Subcutaneous adipose tissue (tissue), 4 donors: ENCODE data around the gene PIK3R2. TPM values are rescaled to one million over a fixed set of nuclear protein-coding genes. Genes with fewer than 3 reads are reported as not detected.

Experiments
- total RNA-seq, 4 donors: library from RNA; depleted of rRNA; stranded (reverse); fragments of >200 nt; gene quantifications; one replicate each; pipeline ENCODE4 v1.1.0, GENCODE V29; 2016
- TF ChIP-seq, protein P1 (sequence below): fragments of 450-650 bp; IDR thresholded peaks from one replicate; pipeline ENCODE4 v1.5.1; 2016; ENCODE audit warnings: low read depth, mild to moderate bottlenecking, control low read depth, antibody characterized with exemption, moderate library complexity

The PIK3R2 gene
- total RNA-seq, 4 donors from 2014 or later = 4.7 to 10.0 (median 7.0) TPM

DNA sequence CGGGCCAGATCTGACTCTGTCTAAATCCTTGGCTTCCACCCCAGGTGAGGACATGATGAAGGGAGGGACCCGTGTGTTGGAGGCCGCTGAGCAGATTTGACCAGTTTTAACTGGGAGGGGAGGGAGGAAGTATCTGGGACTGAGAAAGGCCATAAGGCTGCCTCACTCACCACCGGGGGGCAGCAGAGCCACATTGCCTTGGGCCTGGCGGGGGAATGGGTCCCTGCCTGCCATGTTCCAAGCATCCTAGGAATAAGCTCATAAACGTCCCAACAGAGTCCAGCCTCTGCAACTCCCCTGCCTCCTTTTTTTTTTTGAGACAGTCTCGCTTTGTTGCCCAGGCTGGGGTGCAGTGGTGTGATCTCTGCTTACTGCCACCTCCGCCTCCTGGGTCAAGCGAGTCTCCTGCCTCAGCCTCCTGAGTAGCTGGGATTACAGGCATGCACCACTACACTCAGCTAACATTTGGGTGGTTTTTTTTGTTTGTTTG, 39.9 kb upstream of the PIK3R2 start:
- TF ChIP-seq, protein P1, sequence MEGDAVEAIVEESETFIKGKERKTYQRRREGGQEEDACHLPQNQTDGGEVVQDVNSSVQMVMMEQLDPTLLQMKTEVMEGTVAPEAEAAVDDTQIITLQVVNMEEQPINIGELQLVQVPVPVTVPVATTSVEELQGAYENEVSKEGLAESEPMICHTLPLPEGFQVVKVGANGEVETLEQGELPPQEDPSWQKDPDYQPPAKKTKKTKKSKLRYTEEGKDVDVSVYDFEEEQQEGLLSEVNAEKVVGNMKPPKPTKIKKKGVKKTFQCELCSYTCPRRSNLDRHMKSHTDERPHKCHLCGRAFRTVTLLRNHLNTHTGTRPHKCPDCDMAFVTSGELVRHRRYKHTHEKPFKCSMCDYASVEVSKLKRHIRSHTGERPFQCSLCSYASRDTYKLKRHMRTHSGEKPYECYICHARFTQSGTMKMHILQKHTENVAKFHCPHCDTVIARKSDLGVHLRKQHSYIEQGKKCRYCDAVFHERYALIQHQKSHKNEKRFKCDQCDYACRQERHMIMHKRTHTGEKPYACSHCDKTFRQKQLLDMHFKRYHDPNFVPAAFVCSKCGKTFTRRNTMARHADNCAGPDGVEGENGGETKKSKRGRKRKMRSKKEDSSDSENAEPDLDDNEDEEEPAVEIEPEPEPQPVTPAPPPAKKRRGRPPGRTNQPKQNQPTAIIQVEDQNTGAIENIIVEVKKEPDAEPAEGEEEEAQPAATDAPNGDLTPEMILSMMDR = no peak

DNA sequence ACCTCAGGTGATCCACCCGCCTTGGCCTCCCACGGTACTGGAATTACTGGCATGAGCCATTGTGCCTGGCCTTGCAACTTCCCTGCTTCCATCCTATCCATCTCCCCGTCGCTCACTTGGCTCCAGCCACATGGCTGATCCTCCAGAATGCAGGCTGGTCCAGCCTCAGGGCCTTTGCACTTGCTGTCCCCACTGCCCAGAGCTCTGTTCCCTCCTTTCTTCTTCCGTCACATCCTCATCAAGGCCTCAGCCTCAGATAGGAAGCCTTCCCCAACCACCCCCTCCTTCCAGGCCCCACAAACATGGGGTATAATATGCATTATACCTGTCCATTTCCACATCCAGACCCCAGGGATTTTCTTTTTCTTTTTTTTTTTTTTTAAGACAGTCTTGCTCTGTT, 39.1 kb upstream of the PIK3R2 start:
- TF ChIP-seq, protein P1 = no peak

DNA sequence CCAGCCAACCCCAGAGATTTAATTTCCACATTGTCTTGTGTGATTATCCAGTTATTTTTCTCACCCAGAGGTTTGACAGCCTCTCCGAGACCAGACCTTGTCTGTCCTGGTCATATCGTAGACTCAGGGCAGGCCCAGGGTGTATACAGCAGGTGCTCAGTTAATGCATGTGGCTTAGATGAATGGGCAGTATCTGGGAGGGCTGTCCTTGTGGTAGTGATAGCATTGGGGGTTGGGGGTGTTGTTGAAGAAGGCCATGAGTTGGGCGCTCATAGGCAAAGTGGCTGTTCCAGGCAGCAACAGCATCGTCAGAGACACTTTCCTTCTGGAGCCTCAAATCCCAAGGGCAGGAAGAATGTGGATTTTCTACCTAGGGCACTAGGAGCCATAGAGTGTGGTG, 38.5 kb upstream of the PIK3R2 start:
- TF ChIP-seq, protein P1 = no peak

DNA sequence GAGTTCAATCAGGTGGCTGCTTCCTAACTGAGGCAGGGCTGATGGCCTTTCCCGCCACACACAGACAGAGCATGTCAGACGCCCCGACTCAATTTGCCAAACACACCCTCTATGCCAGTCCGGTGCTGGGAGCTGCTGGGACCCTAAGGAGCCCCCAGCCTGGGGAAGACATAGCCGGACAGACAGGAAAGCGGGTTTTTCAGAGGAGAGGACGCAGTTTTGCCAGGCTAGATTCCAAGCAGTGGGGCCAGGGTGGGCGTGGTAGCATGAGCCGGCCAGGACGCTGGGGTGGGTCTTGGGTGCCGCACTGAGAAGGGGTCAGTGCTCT, 35.6 kb upstream of the PIK3R2 start:
- TF ChIP-seq, protein P1 = no peak

DNA sequence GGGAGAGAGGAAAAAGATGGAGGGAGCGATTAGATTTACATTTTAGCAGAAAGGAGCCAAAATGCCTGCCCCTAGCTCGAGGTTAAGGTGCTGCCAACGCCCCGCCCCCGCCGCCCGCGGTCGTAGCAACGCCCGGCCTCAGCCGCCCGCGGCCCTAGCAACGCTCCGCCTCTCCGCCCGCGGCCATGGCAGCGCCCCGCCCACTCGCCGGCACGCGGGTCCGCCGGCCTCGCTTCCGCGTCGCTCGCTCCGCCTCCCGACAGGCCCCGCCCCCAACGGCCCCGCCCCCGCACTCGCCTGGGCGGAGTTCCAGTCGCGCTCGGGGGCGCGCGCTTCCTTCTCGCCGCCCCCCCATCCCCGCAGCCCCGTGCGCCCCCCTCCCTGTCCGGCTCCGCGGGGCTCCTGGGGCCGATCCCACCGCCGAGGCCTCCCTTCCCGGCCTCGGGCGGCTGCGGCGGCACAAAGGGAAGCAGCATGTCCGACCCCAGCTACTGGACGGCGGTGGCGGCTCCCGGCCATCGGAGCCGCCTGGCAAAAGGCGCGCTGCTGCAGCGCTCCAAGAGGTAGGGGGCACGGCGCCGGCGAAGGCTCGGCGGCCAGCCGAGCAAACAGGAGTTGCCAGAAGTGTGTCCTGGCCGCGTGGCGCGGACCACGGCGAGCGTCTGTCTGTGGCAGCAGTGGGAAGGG, 35.1 kb upstream of the PIK3R2 start:
- TF ChIP-seq, protein P1 = no peak

DNA sequence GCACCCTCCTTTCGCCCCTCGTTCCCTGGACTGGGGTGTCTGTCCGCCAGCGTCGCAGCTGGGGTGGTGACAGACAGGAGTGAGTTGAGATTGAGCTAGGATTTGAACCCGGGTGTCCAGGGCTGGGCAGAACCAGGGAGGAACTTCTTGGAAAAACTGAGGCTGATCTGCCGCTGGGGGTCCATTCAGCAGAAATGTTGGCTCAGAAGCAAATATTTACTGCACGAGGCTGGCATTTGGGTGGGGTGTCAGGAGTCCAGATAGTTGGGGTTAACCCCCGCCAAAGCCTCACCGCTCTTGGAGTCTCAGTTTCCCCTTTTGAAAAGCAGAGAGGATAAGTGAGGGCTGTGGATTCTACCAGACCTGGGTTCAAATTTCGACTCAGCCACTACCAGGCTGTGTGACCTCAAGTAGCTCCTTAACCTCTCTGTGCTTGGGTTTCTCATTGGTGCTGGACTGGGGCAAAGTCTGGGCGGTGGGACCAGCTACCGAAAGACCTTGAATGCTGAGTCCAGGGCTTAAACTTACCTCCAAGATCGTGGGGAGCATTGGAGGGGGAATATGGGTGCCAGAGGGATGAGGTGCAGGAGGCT, 34.4 kb upstream of the PIK3R2 start:
- TF ChIP-seq, protein P1 = no peak

DNA sequence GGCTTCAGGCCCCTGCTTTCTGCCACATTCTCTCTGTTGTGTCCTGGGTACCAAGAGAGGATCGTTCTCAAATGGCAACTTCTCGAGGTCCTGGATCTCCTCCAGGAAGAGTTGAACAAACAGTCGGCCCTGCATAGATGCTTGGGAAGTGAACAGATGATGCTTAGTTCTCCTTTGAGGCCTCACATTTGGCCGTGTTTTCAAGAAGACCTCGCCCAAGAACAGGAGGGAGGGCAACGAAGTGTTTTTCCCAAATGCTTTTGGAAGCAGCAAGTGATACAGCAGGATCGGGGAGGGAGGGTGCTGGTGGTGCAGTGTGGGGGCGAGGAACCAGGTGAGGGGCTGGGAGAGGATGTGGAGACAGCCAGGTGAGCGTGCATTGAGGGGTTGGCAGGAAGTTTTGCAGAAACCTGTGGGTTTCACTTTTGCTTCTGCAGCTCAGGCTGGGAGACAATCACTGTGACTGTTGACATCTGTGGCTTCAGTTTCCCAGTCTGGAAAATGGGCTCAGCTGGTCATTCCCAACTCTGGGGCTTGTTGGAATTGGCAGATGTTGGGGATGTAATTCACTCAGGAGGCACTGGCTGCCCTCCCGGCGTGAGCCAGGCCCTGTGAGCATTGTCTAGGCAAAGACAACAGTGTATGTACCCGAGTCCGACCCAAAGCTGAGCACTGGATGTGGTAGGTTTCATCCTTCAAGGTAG, 33.8 kb upstream of the PIK3R2 start:
- TF ChIP-seq, protein P1 = no peak
